Activated T-cell treated with anti-CD3 and anti-CD28 coated beads, Interleukin-2, amount 50 U/mL, for 24 hours (primary cell): Measurements from ENCODE around the gene TFB1M.
A peak's percentile ranks its signal among the peaks of the same experiment; 100 is the strongest.
"Not testable (repeated sequence)": the region's sequence is repeated elsewhere in the genome, so short reads cannot be mapped to it uniquely, and the experiment has no call there.

Experiments used
- DNase-seq: peaks from one replicate; pipeline ENCODE4 v3.0.0-alpha.2; 2020
- H3K27ac Mint-ChIP-seq: 2 replicates; pipeline ENCODE4 v1.8.0; 2020; ENCODE audit warnings: mild to moderate bottlenecking, mixed read lengths
- H3K27me3 Mint-ChIP-seq: 2 replicates; pipeline ENCODE4 v1.8.0; 2020; ENCODE audit warnings: mixed read lengths
- H3K36me3 Mint-ChIP-seq: 2 replicates; pipeline ENCODE4 v1.8.0; 2020; ENCODE audit warnings: low read depth, mixed read lengths
- H3K4me1 Mint-ChIP-seq: 2 replicates; pipeline ENCODE4 v1.8.0; 2020; ENCODE audit warnings: low read depth, mixed read lengths
- H3K4me3 Mint-ChIP-seq: 2 replicates; pipeline ENCODE4 v1.8.0; 2020; ENCODE audit warnings: mild to moderate bottlenecking, moderate library complexity, mixed read lengths
- H3K9me3 Mint-ChIP-seq: 2 replicates; pipeline ENCODE4 v1.8.0; 2020; ENCODE audit warnings: mixed read lengths

Gene TFB1M

DNA sequence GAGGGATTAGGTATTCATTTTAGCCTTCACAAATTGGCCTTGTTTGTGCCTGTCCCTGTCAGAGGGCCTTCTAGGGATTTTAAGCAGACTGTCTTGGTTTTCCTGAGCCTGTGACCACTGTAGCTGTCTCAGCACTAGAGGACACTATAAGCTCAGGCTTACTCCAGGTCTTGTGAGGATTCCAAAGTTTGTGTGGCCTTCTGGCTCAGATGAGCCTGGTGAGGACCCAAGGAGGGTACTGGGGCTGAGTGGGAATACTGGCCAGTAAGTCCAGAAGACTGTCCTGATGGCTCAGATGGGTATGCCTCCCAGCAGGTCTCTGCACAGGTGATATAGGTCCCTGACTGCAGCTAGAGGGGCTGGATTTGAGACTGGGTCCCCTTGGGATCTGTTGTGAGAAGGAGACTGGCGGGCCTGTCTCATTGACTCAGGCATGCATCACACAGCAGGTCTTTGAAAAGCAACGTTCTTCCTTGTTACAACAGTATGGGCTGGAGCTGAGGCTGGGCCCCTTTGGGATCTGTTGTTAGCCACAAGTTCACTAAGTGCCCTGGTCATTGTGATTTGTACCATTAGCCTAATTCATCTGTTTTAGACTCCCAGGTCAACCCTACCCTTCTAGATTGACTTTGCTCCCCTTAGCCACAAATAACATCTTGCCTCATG, 26.3 kb upstream of the TFB1M start:
- peaks cover 5% of the 10 kb centered on the region for H3K36me3 Mint-ChIP-seq
- no peaks in the 10 kb centered on the region for H3K27me3 Mint-ChIP-seq
- no peak for DNase-seq
- H3K27ac Mint-ChIP-seq, result no peak overlapping the region
- peaks cover 30% of the 10 kb centered on the region for H3K9me3 Mint-ChIP-seq
- H3K4me1 Mint-ChIP-seq, result peaks cover 28% of the 10 kb centered on the region
- no peak overlapping the region for H3K4me3 Mint-ChIP-seq

DNA sequence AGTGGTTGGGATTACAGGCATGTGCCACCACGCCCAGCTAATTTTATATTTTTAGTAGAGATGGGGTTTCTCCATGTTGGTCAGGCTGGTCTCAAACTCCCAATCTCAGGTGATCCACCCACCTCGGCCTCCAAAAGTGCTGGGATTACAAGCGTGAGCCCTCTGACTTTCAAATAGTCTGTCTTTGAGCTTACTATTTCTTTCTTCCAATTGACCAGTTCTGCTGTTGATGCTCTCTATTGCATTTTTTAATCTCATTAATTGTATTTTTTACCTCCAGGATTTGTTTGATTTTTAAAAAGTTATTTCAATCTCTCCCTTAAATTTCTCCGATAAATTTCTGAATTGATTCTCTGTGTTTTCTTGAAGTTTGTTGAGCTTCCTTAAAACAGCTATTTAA, 25.6 kb upstream of the TFB1M start:
- not testable (repeated sequence) for H3K4me3 Mint-ChIP-seq, H3K27me3 Mint-ChIP-seq, H3K36me3 Mint-ChIP-seq, DNase-seq, H3K27ac Mint-ChIP-seq
- Mint-ChIP-seq H3K9me3 (peaks cover 28% of the 10 kb centered on the region), H3K4me1 (peaks cover 28% of the 10 kb centered on the region)

DNA sequence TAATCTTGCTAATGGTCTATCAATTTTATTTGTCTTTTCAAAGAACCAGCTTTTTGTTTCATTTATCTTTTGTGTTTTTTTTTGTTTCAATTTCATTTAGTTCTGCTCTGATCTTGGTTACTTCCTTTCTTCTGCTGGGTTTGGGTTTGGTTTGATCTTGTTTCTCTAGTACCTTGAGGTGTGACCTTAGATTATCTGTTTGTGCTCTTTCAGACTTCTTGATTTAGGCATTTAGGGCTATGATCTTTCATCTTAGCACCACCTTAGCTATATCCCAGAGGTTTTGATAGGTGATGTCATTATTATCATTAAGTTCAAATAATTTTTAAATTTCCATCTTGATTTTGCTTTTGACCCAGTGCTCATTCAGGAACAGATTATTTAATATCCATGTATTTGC, 24.0 kb upstream of the TFB1M start:
- H3K27me3 Mint-ChIP-seq, H3K36me3 Mint-ChIP-seq, H3K4me3 Mint-ChIP-seq, H3K27ac Mint-ChIP-seq, DNase-seq: not testable (repeated sequence)
- Mint-ChIP-seq H3K9me3 (peaks cover 28% of the 10 kb centered on the region), H3K4me1 (peaks cover 36% of the 10 kb centered on the region)

DNA sequence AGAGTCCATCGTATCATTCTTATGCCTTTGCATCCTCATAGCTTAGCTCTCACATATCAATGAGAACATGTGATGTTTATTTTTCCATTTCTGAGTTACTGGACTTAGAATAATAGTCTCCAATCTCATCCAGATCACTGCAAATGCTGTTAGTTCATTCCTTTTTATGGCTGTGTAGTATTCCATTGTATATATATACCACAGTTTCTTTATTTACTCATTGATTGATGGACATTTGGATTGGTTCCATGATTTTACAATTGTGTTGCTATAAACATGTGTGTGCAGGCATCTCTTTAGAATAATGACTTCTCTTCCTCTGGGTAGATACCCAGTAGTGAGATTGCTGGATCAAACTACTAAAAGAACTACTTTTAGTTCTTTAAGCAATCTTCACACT, 21.0 kb upstream of the TFB1M start:
- Mint-ChIP-seq H3K4me3 (no peak overlapping the region), H3K27ac (no peak overlapping the region), H3K36me3 (peaks cover 3% of the 10 kb centered on the region), H3K4me1 (peaks cover 36% of the 10 kb centered on the region), H3K27me3 (no peaks in the 10 kb centered on the region), H3K9me3 (peaks cover 27% of the 10 kb centered on the region)
- no peak for DNase-seq

DNA sequence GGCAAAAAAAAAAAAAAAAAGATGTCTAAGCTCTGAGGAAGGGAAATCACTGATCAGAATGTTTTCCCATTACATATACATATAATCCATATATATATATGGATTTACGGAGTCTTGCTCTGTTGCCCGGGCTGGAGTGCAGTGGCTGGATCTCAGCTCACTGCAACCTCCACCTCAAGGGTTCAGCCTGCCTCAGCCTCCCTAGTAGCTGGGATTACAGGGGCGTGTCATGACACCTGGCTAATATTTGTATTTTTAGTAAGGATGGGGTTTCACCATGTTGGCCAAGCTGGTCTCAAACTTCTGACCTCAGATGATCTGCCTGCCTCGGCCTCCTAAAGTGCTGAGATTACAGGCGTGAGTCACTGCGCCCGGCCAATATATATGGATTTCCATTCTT, 19.8 kb upstream of the TFB1M start:
- not testable (repeated sequence) for H3K27me3 Mint-ChIP-seq, DNase-seq, H3K36me3 Mint-ChIP-seq, H3K27ac Mint-ChIP-seq, H3K4me3 Mint-ChIP-seq
- Mint-ChIP-seq H3K4me1 (peaks cover 39% of the 10 kb centered on the region), H3K9me3 (peaks cover 17% of the 10 kb centered on the region)

DNA sequence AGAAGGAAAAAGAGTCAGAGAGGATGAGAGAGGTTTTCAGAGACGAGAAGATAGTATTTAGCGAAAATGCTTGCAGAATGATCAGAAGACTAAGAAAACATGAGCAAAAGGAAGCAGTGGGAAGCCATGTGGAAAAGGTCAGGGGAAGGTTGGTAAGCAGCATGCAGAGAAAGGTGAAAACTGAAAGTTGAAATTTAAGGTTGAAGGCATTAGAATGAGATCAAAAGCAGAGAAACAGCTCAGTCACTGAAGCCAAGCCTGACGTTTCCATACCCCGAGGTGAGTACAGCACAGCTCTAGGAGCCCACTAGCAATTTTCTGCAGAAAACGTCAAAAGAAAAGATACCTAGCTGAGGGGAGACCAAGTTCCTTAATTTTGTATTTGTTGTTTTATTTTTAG, 19.1 kb upstream of the TFB1M start:
- H3K36me3 Mint-ChIP-seq, result no peaks in the 10 kb centered on the region
- peak overlapping the region; percentile 48 for H3K27ac Mint-ChIP-seq
- H3K4me3 Mint-ChIP-seq, result peak overlapping the region; percentile 7

DNA sequence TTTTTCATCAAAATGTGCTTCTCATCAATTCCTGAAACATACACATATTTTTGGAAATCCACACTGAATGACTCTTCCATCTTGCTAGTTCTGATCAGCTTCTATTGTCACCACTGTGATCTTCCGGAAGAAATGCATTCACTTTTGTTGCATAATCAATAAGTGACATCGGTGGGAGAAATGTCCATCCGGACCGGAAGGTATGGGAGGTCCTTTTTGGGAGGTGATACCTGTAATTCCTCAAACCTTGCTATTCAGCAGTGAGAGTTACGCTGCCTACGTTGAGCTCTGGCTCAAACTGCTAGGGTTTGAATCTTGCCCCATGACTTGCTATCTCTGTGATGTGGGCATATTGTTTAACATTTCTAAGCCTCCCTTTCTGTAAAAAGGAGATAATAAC, 16.6 kb upstream of the TFB1M start:
- no peaks in the 10 kb centered on the region for H3K36me3 Mint-ChIP-seq
- no peak overlapping the region for H3K27ac Mint-ChIP-seq
- DNase-seq, result no peak
- peaks cover 3% of the 10 kb centered on the region for H3K9me3 Mint-ChIP-seq
- no peak overlapping the region for H3K4me3 Mint-ChIP-seq
- peaks cover 37% of the 10 kb centered on the region for H3K4me1 Mint-ChIP-seq
- no peaks in the 10 kb centered on the region for H3K27me3 Mint-ChIP-seq

More for the DNA sequence above, 19.1 kb upstream of the TFB1M start:
- H3K9me3 Mint-ChIP-seq, result peaks cover 12% of the 10 kb centered on the region
- DNase-seq, result no peak
- H3K27me3 Mint-ChIP-seq, result no peaks in the 10 kb centered on the region
- H3K4me1 Mint-ChIP-seq, result peaks cover 37% of the 10 kb centered on the region

DNA sequence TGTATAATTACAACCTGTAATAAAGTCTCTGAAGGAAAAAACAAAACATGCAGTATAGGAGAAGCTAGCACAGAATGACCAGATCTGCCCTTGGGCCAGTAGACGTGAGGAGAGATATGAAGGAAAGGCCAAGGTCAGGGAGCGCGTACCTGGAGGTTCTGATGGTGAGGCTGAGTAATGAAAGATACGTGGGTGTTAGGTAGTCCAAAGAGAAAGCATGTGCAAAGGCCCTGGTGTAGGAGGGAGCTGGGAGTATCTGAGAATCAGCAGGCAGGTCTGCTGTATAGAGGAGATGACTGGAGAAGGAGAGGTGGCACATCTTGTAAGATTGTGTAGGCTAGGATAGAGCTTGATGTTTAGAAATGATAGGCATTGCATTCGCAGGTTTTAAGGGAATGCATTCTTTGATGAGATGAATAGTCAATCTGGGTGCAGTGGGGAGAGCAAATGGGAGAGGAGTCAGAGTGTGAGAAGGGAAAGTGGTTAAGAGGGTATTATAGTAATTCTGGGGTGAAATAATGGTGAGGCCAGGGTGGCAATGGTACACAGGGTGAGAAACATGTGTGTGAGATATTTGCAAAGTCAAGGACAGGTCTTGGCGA, 15.9 kb upstream of the TFB1M start:
- no peak overlapping the region for H3K4me3 Mint-ChIP-seq
- DNase-seq, result no peak
- H3K4me1 Mint-ChIP-seq, result peaks cover 37% of the 10 kb centered on the region
- H3K27me3 Mint-ChIP-seq, result no peaks in the 10 kb centered on the region
- H3K36me3 Mint-ChIP-seq, result no peaks in the 10 kb centered on the region
- H3K27ac Mint-ChIP-seq, result no peak overlapping the region
- H3K9me3 Mint-ChIP-seq, result no peaks in the 10 kb centered on the region

DNA sequence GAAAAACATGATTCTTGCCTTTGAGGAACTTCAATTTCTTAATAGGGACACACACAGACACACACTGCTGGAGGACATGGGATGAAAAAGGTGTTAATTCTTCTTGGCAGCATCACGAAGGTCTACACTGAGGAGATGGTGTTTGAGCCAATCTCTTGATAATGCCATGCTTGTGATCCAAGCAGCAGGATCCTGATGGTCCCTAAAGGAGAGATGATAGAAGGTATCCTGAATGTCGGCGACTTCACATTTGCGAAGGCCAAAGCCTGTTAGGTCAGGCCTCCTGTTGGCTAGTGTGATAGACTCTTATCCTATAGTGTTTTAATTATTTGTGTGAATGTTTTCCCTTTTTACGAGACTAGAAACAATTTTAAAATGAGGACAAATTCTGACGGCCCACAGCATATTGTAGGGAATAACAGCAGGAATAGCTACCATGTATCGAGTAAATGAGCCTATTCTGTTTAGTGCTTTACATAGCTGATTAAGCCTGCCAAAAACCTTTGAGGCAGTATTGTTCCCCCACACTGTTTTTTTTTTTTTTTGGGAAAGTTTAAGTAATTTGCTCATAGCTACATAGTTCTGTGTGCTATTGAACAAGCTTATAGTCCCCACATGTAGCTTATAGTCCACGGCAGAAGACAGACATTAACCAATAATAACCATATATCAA, 15.3 kb upstream of the TFB1M start:
- H3K4me3 Mint-ChIP-seq, result no peak overlapping the region
- no peaks in the 10 kb centered on the region for H3K27me3 Mint-ChIP-seq
- DNase-seq, result no peak
- H3K36me3 Mint-ChIP-seq, result no peaks in the 10 kb centered on the region
- H3K9me3 Mint-ChIP-seq, result no peaks in the 10 kb centered on the region
- no peak overlapping the region for H3K27ac Mint-ChIP-seq
- H3K4me1 Mint-ChIP-seq, result peaks cover 37% of the 10 kb centered on the region

DNA sequence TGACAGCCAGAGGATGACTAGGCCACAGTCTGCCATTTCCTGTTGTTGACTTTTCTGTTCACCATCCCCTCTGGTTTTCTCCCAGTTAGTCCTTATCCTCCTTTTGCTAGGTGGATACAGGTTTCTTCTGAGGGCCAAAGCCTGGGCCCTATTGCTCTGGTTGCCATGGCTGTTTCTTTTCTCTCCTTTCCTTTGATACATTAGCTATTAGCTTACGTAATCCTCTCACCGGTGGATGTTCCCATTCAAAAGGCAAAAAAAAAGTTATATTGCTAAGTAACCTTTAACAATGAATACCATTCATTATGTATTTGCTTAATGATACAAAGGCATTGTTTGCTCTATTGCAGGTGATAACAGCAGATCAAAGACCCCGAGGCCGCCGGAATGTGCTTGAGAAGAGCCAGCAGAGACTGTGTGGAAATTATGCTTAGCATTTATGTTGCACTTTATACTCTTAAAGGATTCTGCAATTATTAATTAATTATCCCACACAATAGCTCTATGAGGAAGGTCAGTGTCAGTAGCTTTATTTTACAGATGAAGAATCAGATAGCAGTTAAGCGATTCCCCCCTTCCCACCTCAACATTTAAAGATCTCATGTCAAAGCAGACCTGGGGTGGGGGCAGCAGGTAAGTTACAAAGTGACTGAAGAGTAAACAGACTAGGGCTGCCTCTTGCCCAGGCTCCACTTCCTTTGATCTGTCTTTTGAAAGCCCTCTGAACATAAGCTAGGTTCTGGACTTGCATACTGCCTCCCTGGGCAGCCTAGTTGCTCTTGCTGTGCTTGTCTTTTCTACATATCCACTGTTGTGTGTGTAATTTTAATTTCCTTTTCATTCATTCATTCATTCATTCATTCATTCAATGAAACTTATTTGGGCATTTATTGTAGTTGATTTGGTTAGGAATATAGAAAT, 14.5 kb upstream of the TFB1M start:
- H3K9me3 Mint-ChIP-seq, result no peaks in the 10 kb centered on the region
- H3K27ac Mint-ChIP-seq, result no peak overlapping the region
- DNase-seq, result no peak
- no peaks in the 10 kb centered on the region for H3K27me3 Mint-ChIP-seq
- H3K36me3 Mint-ChIP-seq, result no peaks in the 10 kb centered on the region
- peaks cover 34% of the 10 kb centered on the region for H3K4me1 Mint-ChIP-seq
- H3K4me3 Mint-ChIP-seq, result no peak overlapping the region

DNA sequence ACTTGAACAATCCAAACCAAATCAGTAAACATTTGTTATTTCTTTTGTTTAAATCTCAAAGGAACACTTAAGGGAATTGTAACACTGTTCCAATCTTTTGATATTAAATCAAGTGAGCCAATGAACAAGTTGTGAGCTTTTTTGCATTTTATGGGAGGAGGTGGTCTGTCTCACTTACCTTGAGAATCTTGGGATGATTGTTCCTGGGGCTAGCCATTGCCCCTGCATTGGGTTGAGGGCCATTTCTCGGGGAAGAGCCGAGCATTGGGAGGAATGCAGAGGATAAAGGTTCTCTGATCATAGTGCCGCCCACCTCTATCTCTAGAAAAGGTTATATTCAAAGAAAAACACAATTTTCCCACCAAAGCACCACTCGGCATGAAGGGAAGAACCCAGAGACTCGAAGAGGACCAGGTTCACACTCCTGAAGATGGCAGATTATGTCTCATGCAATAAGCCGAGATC, 13.8 kb upstream of the TFB1M start:
- no peak overlapping the region for H3K27ac Mint-ChIP-seq
- H3K36me3 Mint-ChIP-seq, result no peaks in the 10 kb centered on the region
- H3K27me3 Mint-ChIP-seq, result no peaks in the 10 kb centered on the region
- H3K4me3 Mint-ChIP-seq, result no peak overlapping the region
- peaks cover 27% of the 10 kb centered on the region for H3K4me1 Mint-ChIP-seq
- no peak for DNase-seq
- H3K9me3 Mint-ChIP-seq, result no peaks in the 10 kb centered on the region

DNA sequence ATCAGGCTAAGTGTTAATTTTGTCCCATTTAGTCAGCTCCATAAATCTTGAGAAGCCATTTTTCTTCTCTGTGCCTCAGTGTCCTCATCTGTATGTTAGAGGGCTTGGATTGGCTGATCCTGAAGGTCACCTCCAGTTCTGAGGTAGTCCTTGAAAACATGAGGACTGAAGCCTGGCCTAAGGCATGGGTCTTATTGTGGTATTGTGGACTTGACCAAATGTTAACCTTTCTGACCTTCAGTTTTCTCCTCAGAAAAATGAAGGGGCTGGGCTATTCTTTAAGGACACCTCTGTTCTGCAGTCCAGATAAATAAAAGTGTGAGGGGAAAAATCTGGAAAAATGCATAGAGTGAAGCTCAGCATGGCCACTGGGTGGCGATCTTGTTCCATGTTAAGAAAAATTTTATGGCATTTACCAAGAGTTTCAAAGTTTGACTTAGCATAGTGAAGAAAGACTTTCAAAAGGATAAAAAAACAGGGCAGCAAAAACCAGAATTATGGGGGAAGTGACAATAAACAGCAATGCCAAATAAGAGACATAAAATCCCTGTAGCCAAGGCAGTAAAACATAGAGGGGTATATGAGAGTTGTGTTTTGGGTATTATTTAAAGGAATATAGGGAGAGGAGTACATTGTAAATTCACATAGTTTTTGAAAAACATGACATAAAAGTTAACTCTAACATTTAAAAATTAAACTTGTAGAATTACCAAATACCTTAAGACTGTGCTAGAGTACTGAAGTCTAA, 13.2 kb upstream of the TFB1M start:
- Mint-ChIP-seq H3K36me3 (no peaks in the 10 kb centered on the region), H3K4me3 (no peak overlapping the region), H3K27me3 (no peaks in the 10 kb centered on the region), H3K4me1 (peaks cover 25% of the 10 kb centered on the region), H3K27ac (no peak overlapping the region), H3K9me3 (no peaks in the 10 kb centered on the region)
- peak; percentile 68 for DNase-seq

DNA sequence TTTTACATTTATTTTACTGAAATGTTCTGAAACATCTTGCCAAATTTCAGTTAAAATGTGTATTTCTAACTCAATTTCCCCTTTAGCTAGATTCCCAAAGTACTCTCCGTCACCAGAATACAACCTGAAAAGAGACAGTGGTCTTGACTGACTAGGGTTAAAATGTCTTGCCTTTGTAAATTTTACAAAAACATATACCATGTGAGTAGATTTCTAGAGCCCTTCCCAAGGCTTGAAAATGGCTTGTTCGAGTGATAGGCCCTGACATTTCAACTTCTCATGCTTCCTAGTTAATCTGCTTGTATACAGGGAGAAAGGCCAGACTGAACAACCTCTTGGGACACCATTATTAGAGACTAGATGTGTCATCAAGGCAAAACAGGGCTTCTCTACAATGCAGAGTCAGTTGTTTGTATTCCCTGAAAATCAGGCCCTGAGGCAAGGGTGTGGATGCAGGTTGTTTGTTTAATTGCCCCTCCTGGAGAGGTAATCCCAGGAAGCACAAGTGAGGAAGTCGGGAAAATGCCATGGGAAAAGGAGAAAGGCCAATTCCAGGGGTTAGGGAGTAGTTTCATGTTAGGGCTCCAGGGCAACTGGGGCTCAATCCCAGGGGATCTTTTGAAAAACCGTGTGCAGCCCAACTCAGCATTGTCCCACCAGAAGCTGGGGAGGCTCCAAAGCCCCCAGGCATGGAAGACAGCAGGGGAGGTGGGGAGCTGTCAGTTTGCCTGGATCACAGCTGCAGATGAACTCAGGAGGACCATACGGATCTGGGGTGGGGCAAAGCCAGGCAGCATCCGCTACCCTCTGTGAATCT, 11.6 kb upstream of the TFB1M start:
- no peak overlapping the region for H3K27ac Mint-ChIP-seq

More for the DNA sequence above, 11.6 kb upstream of the TFB1M start:
- H3K9me3 Mint-ChIP-seq, result no peaks in the 10 kb centered on the region
- no peaks in the 10 kb centered on the region for H3K36me3 Mint-ChIP-seq
- DNase-seq, result no peak
- peaks cover 25% of the 10 kb centered on the region for H3K4me1 Mint-ChIP-seq
- no peaks in the 10 kb centered on the region for H3K27me3 Mint-ChIP-seq
- no peak overlapping the region for H3K4me3 Mint-ChIP-seq
